GM21825 (cell line): ENCODE measurements around the gene SRRM2.

Source experiments
- ATAC-seq: cut with Tn5 transposase; IDR thresholded peaks from one replicate; pipeline ENCODE4 v1.9.1; 2021; ENCODE audit warnings: mild to moderate bottlenecking, moderate library complexity; ENCODE audit not compliant: unreplicated experiment

SRRM2 gene

DNA sequence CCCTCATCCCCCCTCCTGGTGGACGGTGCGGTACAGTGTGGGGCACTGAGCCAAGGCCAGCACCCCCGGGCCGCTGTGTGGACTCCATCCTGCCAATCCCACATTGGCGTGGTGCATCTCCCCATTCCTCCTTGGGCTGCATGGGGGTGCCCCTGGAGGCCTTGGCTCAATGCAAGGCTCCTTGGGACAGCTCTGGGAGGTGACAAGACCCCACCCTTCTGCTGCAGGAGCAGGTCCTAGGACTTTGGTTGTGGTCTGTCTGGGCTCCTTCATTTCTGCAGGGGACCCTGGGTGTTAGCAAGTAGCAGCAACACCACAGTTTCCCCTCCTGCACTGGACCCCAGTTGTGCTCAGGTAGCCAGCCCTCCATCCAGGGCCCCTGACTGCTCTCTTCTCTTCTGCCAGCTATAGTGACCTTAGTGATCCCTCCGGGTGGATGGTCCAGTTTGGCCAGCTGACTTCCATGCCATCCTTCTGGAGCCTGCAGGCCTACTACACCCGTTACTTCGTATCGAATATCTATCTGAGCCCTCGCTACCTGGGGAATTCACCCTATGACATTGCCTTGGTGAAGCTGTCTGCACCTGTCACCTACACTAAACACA lies 65.9 kb downstream of the SRRM2 start:
- no peak for ATAC-seq

DNA sequence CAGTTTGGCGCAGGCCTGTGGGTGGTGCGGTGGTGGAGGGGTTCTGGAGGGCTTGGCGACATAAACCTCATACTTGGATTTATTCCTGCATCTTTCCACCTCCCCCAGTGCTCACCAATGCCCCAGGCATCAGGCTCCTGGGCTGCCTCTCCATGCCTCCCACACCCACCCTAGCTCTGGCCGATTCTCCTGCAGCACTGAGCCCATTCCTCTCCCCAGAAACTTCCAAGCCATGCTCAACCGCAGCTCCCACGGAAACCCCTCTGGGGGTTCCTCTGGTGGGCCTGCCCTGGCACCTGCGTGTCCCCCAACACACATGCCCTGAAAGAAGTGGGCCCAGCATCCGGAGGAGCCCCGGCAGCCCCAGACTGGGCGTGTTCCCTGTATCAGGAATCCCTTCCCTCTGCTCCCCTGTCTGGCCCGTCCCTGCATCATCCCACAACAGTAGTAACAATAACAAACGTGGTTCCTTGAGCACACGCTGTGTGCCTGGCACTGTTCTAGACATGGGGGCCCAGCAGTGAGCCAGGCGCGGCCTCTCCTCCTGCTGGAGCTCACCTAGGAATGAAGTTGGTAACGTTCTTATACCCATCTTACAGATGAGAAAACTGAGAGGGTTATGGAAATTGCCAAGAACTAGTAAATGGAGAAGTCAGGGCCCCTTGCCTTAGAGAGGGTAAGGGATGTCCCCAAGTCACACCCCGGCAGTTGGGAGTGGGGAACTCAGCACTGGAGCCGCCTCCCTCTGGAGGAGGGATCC lies 66.9 kb downstream of the SRRM2 start:
- no peak for ATAC-seq

DNA sequence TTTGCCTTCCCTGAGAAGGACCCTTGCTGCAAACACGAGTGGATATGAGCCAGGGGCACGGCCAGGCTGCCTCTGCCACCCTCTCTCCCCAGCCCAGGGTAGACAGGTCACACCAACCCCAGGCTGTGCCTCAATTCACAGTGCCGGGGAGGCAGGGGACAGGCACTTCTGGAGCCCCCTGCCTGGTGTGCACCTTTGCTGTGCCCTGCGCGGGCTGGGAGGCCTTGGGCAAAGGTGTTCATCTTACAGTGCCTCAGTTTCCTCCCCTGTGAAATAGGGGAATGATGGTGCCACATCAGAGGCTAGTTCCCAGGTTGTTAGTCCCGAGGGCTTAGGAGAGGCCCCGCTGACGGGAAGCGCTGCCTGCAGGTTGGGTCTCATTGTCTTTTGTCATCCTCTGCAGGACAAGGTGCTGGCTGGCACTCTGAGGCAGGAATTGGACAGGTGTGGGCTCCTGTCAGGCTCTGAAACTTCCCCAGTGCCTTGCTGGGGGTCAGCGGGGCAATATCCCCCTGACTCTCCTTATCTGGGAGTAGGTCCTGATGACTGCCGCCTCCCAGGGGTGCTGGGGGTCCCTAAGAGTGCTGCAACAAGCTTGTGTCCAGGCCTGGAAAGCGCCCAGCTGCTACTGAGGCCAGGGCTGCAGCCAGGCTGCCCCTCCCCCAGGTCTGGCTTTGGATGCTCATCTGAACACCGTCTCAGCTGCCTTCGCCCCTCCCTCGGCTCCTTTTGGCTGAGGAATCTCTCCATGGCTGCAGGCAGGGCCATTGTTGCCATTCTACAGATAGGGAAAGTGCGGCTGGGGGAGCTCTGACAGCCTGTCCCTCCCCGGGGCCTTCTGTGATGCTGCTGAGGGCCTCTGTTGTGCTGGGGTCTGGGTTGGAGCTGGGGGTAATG lies 67.7 kb downstream of the SRRM2 start:
- ATAC-seq = no peak
